HepG2 (cell line): ENCODE data around the gene RIMBP3C. TPM values are rescaled to one million over a fixed set of nuclear protein-coding genes. Genes with fewer than 3 reads are reported as not detected.
"Not testable (repeated sequence)": the region's sequence is repeated elsewhere in the genome, so short reads cannot be mapped to it uniquely, and the experiment has no call there.

Experiments
- ATAC-seq: fragments of 200-7000 bp; cut with Tn5 transposase; 3 replicates; pipeline ENCODE4 v1.9.1; 2020; ENCODE audit warnings: mild to moderate bottlenecking, moderate library complexity
- Bru-seq: library from RNA; stranded (reverse); fragments of 400-500 nt; gene quantifications from one replicate; lab custom pipeline; 2021; lab: Mats Ljungman, UMichigan
- BruChase-seq, 2 experiments: library from RNA; stranded (reverse); fragments of 400-500 nt; gene quantifications; one replicate each; lab custom pipeline; 2021; lab: Mats Ljungman, UMichigan
- BruUV-seq: library from RNA; stranded (reverse); fragments of 400-500 nt; replicated peaks from 2 replicates; lab custom pipeline; 2021; lab: Mats Ljungman, UMichigan
- CTCF ChIA-PET: fragments of 300-600 bp; formaldehyde crosslinking; extraction: SDS; loops from one replicate; lab custom pipeline; 2021; ENCODE audit warnings: low total read pairs, inconsistent platforms, low intra/inter-chr PET ratio; lab: Yijun Ruan, JAX
- POLR2A ChIA-PET: fragments of 350-600 bp; sonication (Branson Sonifier 250); formaldehyde crosslinking; loops from one replicate; lab custom pipeline; 2020; ENCODE audit warnings: antibody characterized with exemption, inconsistent platforms; lab: Yijun Ruan, JAX
- DNase-seq: peaks from one replicate; pipeline ENCODE4 v3.0.0-alpha.2; 2015; ENCODE audit warnings: low spot score
- FAIRE-seq: peaks from 3 replicates; lab custom pipeline; 2011; peaks lifted over from hg19 to GRCh38; lab: Jason Lieb, UNC
- H2AFZ ChIP-seq: one replicate; pipeline ENCODE4 v1.6.1; 2011; ENCODE audit warnings: low read length, inconsistent platforms
- H3K27ac ChIP-seq: fragments of 300-600 bp; 3 replicates; pipeline ENCODE4 v1.8.0; 2011; ENCODE audit warnings: mixed run types, mild to moderate bottlenecking, mixed read lengths, low read length, inconsistent platforms; ENCODE audit not compliant: insufficient read depth; ENCODE audit errors: extremely low read length
- H3K27me3 ChIP-seq, 2 experiments: fragments of 200-600 bp in 1 of 2; 2 replicates in 1 of 2; 3 replicates in 1 of 2; pipeline versions ENCODE4 v1.6.0 to v1.8.0; 2011; ENCODE audit warnings: low read length in 2 of 2, mild to moderate bottlenecking in 2 of 2, moderate library complexity in 2 of 2, inconsistent platforms in 1 of 2; ENCODE audit not compliant: insufficient read depth in 2 of 2, control insufficient read depth in 1 of 2
- H3K36me3 ChIP-seq, 2 experiments: fragments of 200-600 bp in 1 of 2; replicated peaks in 1 of 2; 2 replicates in 1 of 2; 3 replicates in 1 of 2; pipeline versions ENCODE4 v1.5.1 to v1.8.0; 2011; ENCODE audit warnings: low read length in 2 of 2, inconsistent platforms in 1 of 2; ENCODE audit not compliant: insufficient read depth in 2 of 2, control insufficient read depth in 1 of 2
- H3K4me1 ChIP-seq: 2 replicates; pipeline ENCODE4 v1.5.1; 2012; ENCODE audit warnings: low read length, inconsistent platforms; ENCODE audit not compliant: insufficient read depth
- H3K4me2 ChIP-seq: 2 replicates; pipeline ENCODE4 v1.6.0; 2011; ENCODE audit warnings: low read depth, low read length, inconsistent platforms
- H3K4me3 ChIP-seq, 3 experiments: fragments of 200-600 bp in 1 of 3; sonication (generic), shearing (Covaris generic) in 1 of 3; replicated peaks in 1 of 3; 2 replicates each; pipeline ENCODE4 v1.5.1; 2011 to 2016; ENCODE audit warnings: low read length in 3 of 3, inconsistent platforms in 2 of 3, low read depth in 2 of 3, mild to moderate bottlenecking in 2 of 3, control low read depth in 1 of 3, mixed read lengths in 1 of 3; ENCODE audit not compliant: insufficient read depth in 1 of 3
- H3K79me2 ChIP-seq: one replicate; pipeline ENCODE4 v1.6.1; 2011; ENCODE audit warnings: low read length, inconsistent platforms; ENCODE audit not compliant: insufficient read depth
- H3K9ac ChIP-seq: 2 replicates; pipeline ENCODE4 v1.6.0; 2011; ENCODE audit warnings: mild to moderate bottlenecking, low read depth, low read length, inconsistent platforms; ENCODE audit not compliant: insufficient read depth
- H3K9me3 ChIP-seq: 2 replicates; pipeline ENCODE4 v1.5.1; 2012; ENCODE audit warnings: mild to moderate bottlenecking, low read length
- H4K20me1 ChIP-seq: 2 replicates; pipeline ENCODE4 v1.6.0; 2011; ENCODE audit warnings: inconsistent platforms, mild to moderate bottlenecking, low read length, moderate library complexity; ENCODE audit not compliant: insufficient read depth
- BATF2 ChIP-seq: sonication (generic); formaldehyde crosslinking; IDR thresholded peaks from 2 replicates; pipeline ENCODE4 v1.8.0; 2022; ENCODE audit warnings: mild to moderate bottlenecking, missing genetic modification reagents, moderate library complexity
- CC2D1A ChIP-seq: sonication (generic); formaldehyde crosslinking; IDR thresholded peaks from 2 replicates; pipeline ENCODE4 v1.8.1; 2023; ENCODE audit warnings: mild to moderate bottlenecking, missing genetic modification reagents
- GZF1 ChIP-seq: sonication (generic); formaldehyde crosslinking; IDR thresholded peaks from 2 replicates; pipeline ENCODE4 v1.5.1; 2020; ENCODE audit warnings: mild to moderate bottlenecking, missing genetic modification reagents
- THAP8 ChIP-seq: sonication (generic); formaldehyde crosslinking; IDR thresholded peaks from 2 replicates; pipeline ENCODE4 v1.5.1; 2020; ENCODE audit warnings: missing genetic modification reagents, mild to moderate bottlenecking, borderline replicate concordance
- ZC3H13 ChIP-seq: sonication (generic); formaldehyde crosslinking; IDR thresholded peaks from 2 replicates; pipeline ENCODE4 v1.8.1; 2023; ENCODE audit warnings: mild to moderate bottlenecking, missing genetic modification reagents, moderate library complexity
- ZEB1 ChIP-seq: IDR thresholded peaks from 2 replicates; pipeline ENCODE4 v1.6.1; 2012; ENCODE audit warnings: mild to moderate bottlenecking, low read depth, inconsistent platforms; ENCODE audit not compliant: insufficient replicate concordance
- ZNF121 ChIP-seq: sonication (generic); formaldehyde crosslinking; IDR thresholded peaks from 2 replicates; pipeline ENCODE4 v1.5.0; 2020; ENCODE audit warnings: mild to moderate bottlenecking, missing genetic modification reagents
- ZNF383 ChIP-seq: sonication (generic); formaldehyde crosslinking; IDR thresholded peaks from 2 replicates; pipeline ENCODE4 v1.4.0; 2020; ENCODE audit warnings: missing genetic modification reagents, mild to moderate bottlenecking, borderline replicate concordance
- ZNF629 ChIP-seq: sonication (generic); formaldehyde crosslinking; conservative IDR thresholded peaks from 2 replicates; pipeline ENCODE4 v1.5.0; 2020; ENCODE audit warnings: missing genetic modification reagents
- WGBS: methylation state at CpG from one replicate; pipeline ENCODE4 v1.1.6; 2017; ENCODE audit warnings: low lambda C conversion rate; 5-methylcytosine and 5-hydroxymethylcytosine counted together
- in situ Hi-C: cut with HindIII; loops from 2 replicates; pipeline ENCODE4 v1.10.0; 2017; ENCODE audit warnings: low pct_unique_long_range_greater_than_20kb; ENCODE audit not compliant: extremely low pct_ligation_motif_present
- intact Hi-C: fragments of 100-400 bp; cut with micrococcal nuclease; formaldehyde crosslinking; loops from one replicate; pipeline ENCODE4 v1.10.0; 2022; ENCODE audit not compliant: unreplicated experiment
- long read RNA-seq, 2 experiments: library from RNA in 1 of 2; library from polyadenylated mRNA in 1 of 2; stranded (forward) in 1 of 2; unstranded in 1 of 2; transcript quantifications; one replicate each; pipeline ENCODE4 v2.0.0, GENCODE V29; 2019 to 2022
- polyA minus RNA-seq, 3 experiments: library from RNA; depleted of rRNA, polyadenylated mRNA; stranded (reverse); fragments of >200 nt; gene quantifications; 2 replicates each; pipeline ENCODE4 v1.2.3, GENCODE V29; 2011; ENCODE audit warnings: low replicate concordance in 1 of 3
- polyA plus RNA-seq, 8 experiments: library from polyadenylated mRNA; depleted of rRNA in 3 of 8; stranded (reverse) in 7 of 8; unstranded in 1 of 8; fragments of >200 nt; fragmentation: Illumina TruSeq in 4 of 8; extraction: Trizol in 4 of 8; gene quantifications; 2 replicates each; pipeline versions ENCODE4 v1.2.1 to v1.2.3, GENCODE V29; 2011 to 2016; ENCODE audit warnings: low read depth in 4 of 8, missing spikeins in 1 of 8, mixed read lengths in 1 of 8; ENCODE audit not compliant: insufficient read depth in 1 of 8
- total RNA-seq, 5 experiments: library from RNA; depleted of rRNA; stranded (reverse); fragments of >200 nt; fragmentation: Illumina TruSeq; extraction: Trizol; gene quantifications; 2 replicates each; pipeline ENCODE4 v1.2.3, GENCODE V29; 2016; ENCODE audit warnings: low read depth in 1 of 5

Gene RIMBP3C
- total RNA-seq (2016; rRNA removed; fragmentation: Illumina TruSeq; extraction: Trizol) = 0.11 and 0.15 TPM in 2 replicates
- total RNA-seq (2016; cell fraction: cytosol; rRNA removed; fragmentation: Illumina TruSeq; extraction: Trizol; ENCODE audit: low read depth) = not detected in 2 replicates
- total RNA-seq (2016; cell fraction: insoluble cytoplasmic fraction; rRNA removed; fragmentation: Illumina TruSeq; extraction: Trizol) = 0.13 and 0.16 TPM in 2 replicates
- total RNA-seq (2016; cell fraction: membrane; rRNA removed; fragmentation: Illumina TruSeq; extraction: Trizol) = 0.03 TPM in 1 of 2 replicates, not detected in the other
- total RNA-seq (2016; cell fraction: nucleus; rRNA removed; fragmentation: Illumina TruSeq; extraction: Trizol) = 0.22 TPM in 1 of 2 replicates, not detected in the other
- not detected in 2 replicates for polyA plus RNA-seq (2011; rRNA removed)
- polyA plus RNA-seq (2011; cell fraction: cytosol; rRNA removed) = 0.01 TPM in 2 replicates
- polyA plus RNA-seq (2011; cell fraction: nucleus; rRNA removed) = 0.03 TPM in 1 of 2 replicates, not detected in the other
- 0.03 TPM in 2 replicates for polyA plus RNA-seq (2012)
- polyA plus RNA-seq (2016; cell fraction: cytosol; fragmentation: Illumina TruSeq; extraction: Trizol; ENCODE audit: low read depth) = not detected in 2 replicates
- polyA plus RNA-seq (2016; cell fraction: insoluble cytoplasmic fraction; fragmentation: Illumina TruSeq; extraction: Trizol; ENCODE audit: low read depth) = 0.04 and 0.11 TPM in 2 replicates
- polyA plus RNA-seq (2016; cell fraction: membrane; fragmentation: Illumina TruSeq; extraction: Trizol; ENCODE audit: low read depth) = 0.05 TPM in 1 of 2 replicates, not detected in the other
- polyA plus RNA-seq (2016; cell fraction: nucleus; fragmentation: Illumina TruSeq; extraction: Trizol; ENCODE audit: insufficient read depth, low read depth) = not detected in 2 replicates
- polyA minus RNA-seq (2011; rRNA and poly(A)+ RNA removed; ENCODE audit: low replicate concordance) = 0.02 and 0.49 TPM in 2 replicates
- not detected in 2 replicates for polyA minus RNA-seq (2011; cell fraction: cytosol; rRNA and poly(A)+ RNA removed)
- polyA minus RNA-seq (2011; cell fraction: nucleus; rRNA and poly(A)+ RNA removed) = not detected in 2 replicates
- Bru-seq, nascent RNA = not detected
- not detected for BruChase-seq, experiment 1, labeled RNA remaining after a 6-hour chase
- BruChase-seq, experiment 2, labeled RNA remaining after a 2-hour chase = percentile 11 among the genes with signal in this experiment
- long read RNA-seq, experiment 1 = 0 reads
- long read RNA-seq, experiment 2 = 0 reads

- H3K4me1 ChIP-seq, CTCF ChIA-PET, POLR2A ChIA-PET, H3K9ac ChIP-seq, H3K4me3 ChIP-seq, H3K9me3 ChIP-seq, H3K79me2 ChIP-seq, intact Hi-C loops, ATAC-seq, H2AFZ ChIP-seq, DNase-seq, H3K27ac ChIP-seq, H3K36me3 ChIP-seq, in situ Hi-C loops, H3K4me2 ChIP-seq, H4K20me1 ChIP-seq, H3K27me3 ChIP-seq, BruUV-seq, FAIRE-seq: not testable (repeated sequence)
- no CpG with 5 or more reads among the region's 4 CpGs for WGBS
These were observed at the start of gene RIMBP3C for GRCh38 chr22:21551361-21551760. TSS of gene RIMBP3C (minus strand) at chr22:21551461. CDS start at chr22:21550976, 485 bp downstream.

- no peak overlapping the region for H3K9ac ChIP-seq
- in situ Hi-C loops = no loop called here
- peaks cover 78% of the 10 kb centered on the region for H3K79me2 ChIP-seq
- no TSS peak for BruUV-seq
- H3K9me3 ChIP-seq = no peaks in the 10 kb centered on the region
- no peak overlapping the region for H2AFZ ChIP-seq
- FAIRE-seq (no peak), ATAC-seq (no peak), DNase-seq (no peak)
- H3K36me3 ChIP-seq = peaks cover 8 to 59% of the 10 kb centered on the region in 2 experiments; a peak in 4 of 5 replicates
- H3K4me3 ChIP-seq = no peak overlapping the region
- no peaks in the 10 kb centered on the region for H3K27me3 ChIP-seq
- no peaks in the 10 kb centered on the region for H3K4me1 ChIP-seq
- no peak overlapping the region for H3K27ac ChIP-seq
- CTCF ChIA-PET = no interaction called here
- H3K4me2 ChIP-seq = no peak overlapping the region
- peaks cover 18% of the 10 kb centered on the region for H4K20me1 ChIP-seq
- intact Hi-C loops = no loop called here
- POLR2A ChIA-PET = no interaction called here
- WGBS = 98% methylated on average over 6 of the region's 6 CpGs
- TF ChIP-seq ZNF121 (CRISPR knock-in tag) (no peak), THAP8 (CRISPR knock-in tag) (no peak), ZC3H13 (CRISPR knock-in tag) (no peak), BATF2 (CRISPR knock-in tag) (no peak), ZEB1 (no peak), ZNF629 (CRISPR knock-in tag) (no peak), GZF1 (CRISPR knock-in tag) (no peak), CC2D1A (CRISPR knock-in tag) (no peak), ZNF383 (CRISPR knock-in tag) (no peak)
These were observed 48.0 kb upstream of the RIMBP3C start for GRCh38 chr22:21599053-21599893.
